K562 (cell line): Measurements from ENCODE around the gene SUV39H2. TPM values are rescaled to one million over a fixed set of nuclear protein-coding genes. Genes with fewer than 3 reads are reported as not detected.

Experiments
- CBX1 ChIP-seq: sonication (generic); IDR thresholded peaks from 2 replicates; pipeline ENCODE4 v1.6.1; 2016; ENCODE audit warnings: antibody characterized with exemption, low read depth, mild to moderate bottlenecking
- CHD7 ChIP-seq: fragments of 200-600 bp; sonication (generic); IDR thresholded peaks from one replicate; pipeline ENCODE4 v1.6.1; 2012; ENCODE audit warnings: mild to moderate bottlenecking, low read depth, low read length, inconsistent platforms
- DIDO1 ChIP-seq: fragments of 450-650 bp; IDR thresholded peaks from 2 replicates; pipeline ENCODE4 v1.6.1; 2016; ENCODE audit warnings: low read depth, missing biosample characterization, missing genetic modification characterization
- DPF2 ChIP-seq: fragments of 450-650 bp; IDR thresholded peaks from 2 replicates; pipeline ENCODE4 v1.6.1; 2016
- MCM5 ChIP-seq: fragments of 450-650 bp; IDR thresholded peaks from 2 replicates; pipeline ENCODE4 v1.6.1; 2016; ENCODE audit warnings: low read depth
- MCM7 ChIP-seq, 2 experiments: fragments of 450-650 bp; IDR thresholded peaks; 2 replicates each; pipeline ENCODE4 v1.6.1; 2016 to 2018
- PATZ1 ChIP-seq: fragments of 250-450 bp; sonication (Bioruptor Pico); IDR thresholded peaks from 2 replicates; pipeline ENCODE4 v1.5.0; 2020; ENCODE audit warnings: mild to moderate bottlenecking, borderline replicate concordance
- ZBTB9 ChIP-seq: fragments of 450-650 bp; formaldehyde crosslinking; IDR thresholded peaks from 2 replicates; pipeline ENCODE4 v1.4.0; 2020; ENCODE audit warnings: mild to moderate bottlenecking, moderate library complexity
- ZKSCAN8 ChIP-seq: fragments of 200-800 bp; sonication (Bioruptor generic); IDR thresholded peaks from 2 replicates; pipeline ENCODE4 v1.6.1; 2016; ENCODE audit warnings: missing genetic modification characterization, missing compliant biosample characterization
- ZNF134 ChIP-seq: fragments of 250-450 bp; sonication (Bioruptor Pico); conservative IDR thresholded peaks from 2 replicates; pipeline ENCODE4 v1.4.0; 2020
- polyA plus RNA-seq, 8 experiments: library from polyadenylated mRNA; depleted of rRNA in 4 of 8; stranded (reverse) in 5 of 8; unstranded in 3 of 8; fragments of >200 nt; fragmentation: Nextera tagmentation in 2 of 8; fragmentation: Illumina TruSeq in 1 of 8; extraction: Ambion mirVana in 2 of 8; extraction: Trizol in 1 of 8; gene quantifications; 2 replicates each; pipeline versions ENCODE4 v1.2.1 to v1.2.3, GENCODE V29; 2011 to 2014; ENCODE audit warnings: inconsistent platforms in 1 of 8, missing spikeins in 1 of 8
- total RNA-seq, 7 experiments: library from RNA; depleted of rRNA in 6 of 7; stranded (reverse); fragments of >200 nt in 6 of 7; fragmentation: Illumina TruSeq in 2 of 7; extraction: Trizol in 2 of 7; gene quantifications; 2 replicates each; pipeline versions ENCODE4 v1.2.1 to v1.2.3, GENCODE V29; 2011 to 2021; ENCODE audit warnings: low replicate concordance in 1 of 7
- TF ChIP-seq, protein P1 (sequence below): sonication (generic); IDR thresholded peaks from 2 replicates; pipeline ENCODE4 v1.6.1; 2016

Gene SUV39H2
- total and polyA plus RNA-seq, 9 of the 15 experiments (the other 6 are each of a cell fraction or from before 2014, with no cell fraction given), result 24.1 to 54.3 (median 41.3) TPM

- TF ChIP-seq, protein P1, sequence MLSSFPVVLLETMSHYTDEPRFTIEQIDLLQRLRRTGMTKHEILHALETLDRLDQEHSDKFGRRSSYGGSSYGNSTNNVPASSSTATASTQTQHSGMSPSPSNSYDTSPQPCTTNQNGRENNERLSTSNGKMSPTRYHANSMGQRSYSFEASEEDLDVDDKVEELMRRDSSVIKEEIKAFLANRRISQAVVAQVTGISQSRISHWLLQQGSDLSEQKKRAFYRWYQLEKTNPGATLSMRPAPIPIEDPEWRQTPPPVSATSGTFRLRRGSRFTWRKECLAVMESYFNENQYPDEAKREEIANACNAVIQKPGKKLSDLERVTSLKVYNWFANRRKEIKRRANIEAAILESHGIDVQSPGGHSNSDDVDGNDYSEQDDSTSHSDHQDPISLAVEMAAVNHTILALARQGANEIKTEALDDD, result no peak
- no peak for TF ChIP-seq MCM5
- TF ChIP-seq MCM7 (IDR thresholded peaks at IDR 0.05), result no peak
- no peak for TF ChIP-seq DPF2
- 0 out of 2 replicates have a peak, but pooled peaks have one; percentile 28 for TF ChIP-seq CBX1
- no peak for TF ChIP-seq ZNF134 (CRISPR knock-in tag)
- no peak for TF ChIP-seq ZKSCAN8 (CRISPR knock-in tag)
- TF ChIP-seq ZBTB9 (CRISPR knock-in tag), result peak; percentile 66; the same call in 1 of the 2 replicates
- TF ChIP-seq CHD7, result no peak
- no peak for TF ChIP-seq PATZ1 (CRISPR knock-in tag)
- TF ChIP-seq DIDO1 (tag), result no peak
Measured at GRCh38 chr10:14837757-14838581, 40.7 kb upstream of the SUV39H2 start, which contains the start of the genes CDNF, HSPA14 and MSANTD7 (continued).
